Fibroblast of pulmonary artery (primary cell): Measurements from ENCODE around the gene TUBB1.

Source experiments
- DNase-seq: peaks from one replicate; pipeline ENCODE4 v3.0.0-alpha.2; 2010; ENCODE audit warnings: low read depth
- H3K4me3 ChIP-seq: replicated peaks from 2 replicates; pipeline ENCODE4 v1.5.1; 2011; ENCODE audit warnings: low read depth, mild to moderate bottlenecking, control low read depth, low read length, moderate library complexity
- CTCF ChIP-seq: IDR thresholded peaks from 2 replicates; pipeline ENCODE4 v1.5.1; 2011; ENCODE audit warnings: mild to moderate bottlenecking, control low read depth, low read length, inconsistent platforms; ENCODE audit errors: missing control alignments

The TUBB1 gene

GRCh38 chr20:59015812-59016711, 3.2 kb upstream of the TUBB1 start:
- no peak for DNase-seq
- H3K4me3 ChIP-seq: no peak overlapping the region
- TF ChIP-seq CTCF: no peak

GRCh38 chr20:59016795-59017492, 2.3 kb upstream of the TUBB1 start:
- no peak overlapping the region for H3K4me3 ChIP-seq
- DNase-seq: no peak
- TF ChIP-seq CTCF: no peak

GRCh38 chr20:59017493-59018231, 1.6 kb upstream of the TUBB1 start:
- H3K4me3 ChIP-seq: no peak overlapping the region
- no peak for DNase-seq
- TF ChIP-seq CTCF: no peak

- DNase-seq: no peak
- no peak overlapping the region for H3K4me3 ChIP-seq
- TF ChIP-seq CTCF: no peak
Measured at GRCh38 chr20:59018817-59019216, 412 bp upstream of the TUBB1 start.

- peak; percentile 59 for DNase-seq
- H3K4me3 ChIP-seq: no peak overlapping the region
- TF ChIP-seq CTCF: no peak
Measured at GRCh38 chr20:59020938-59021551, 1.8 kb downstream of the TUBB1 start.

- TF ChIP-seq CTCF: no peak
- no peak for DNase-seq
- no peak overlapping the region for H3K4me3 ChIP-seq
Measured at GRCh38 chr20:59022754-59023153, 3.5 kb downstream of the TUBB1 start.
